IMR-90 (cell line): ENCODE results near the gene WNT7B. TPM values are rescaled to one million over a fixed set of nuclear protein-coding genes. Genes with fewer than 3 reads are reported as not detected.

Source experiments
- ATAC-seq: fragments of 200-7000 bp; cut with Tn5 transposase; 2 replicates; pipeline ENCODE4 v1.9.1; 2020; ENCODE audit warnings: low read depth, mild to moderate bottlenecking, moderate library complexity
- BruUV-seq: library from RNA; stranded (reverse); fragments of 400-500 nt; replicated peaks from 2 replicates; lab custom pipeline; 2021; lab: Mats Ljungman, UMichigan
- CTCF ChIA-PET: fragments of 300-600 bp; formaldehyde crosslinking; extraction: SDS; loops from one replicate; lab custom pipeline; 2021; ENCODE audit warnings: antibody characterized with exemption; lab: Yijun Ruan, JAX
- POLR2A ChIA-PET: fragments of 300-600 bp; sonication (Branson Sonifier 250); formaldehyde crosslinking; loops from one replicate; lab custom pipeline; 2022; ENCODE audit warnings: antibody characterized with exemption; ENCODE audit not compliant: unreplicated experiment; lab: Charles Lee
- DNase-seq: peaks from one replicate; pipeline ENCODE4 v3.0.0; 2013
- H2AFZ ChIP-seq: replicated peaks from 2 replicates; pipeline ENCODE3; 2013; ENCODE audit warnings: low read length, mild to moderate bottlenecking; ENCODE audit not compliant: poor library complexity
- H2AK5ac ChIP-seq: 2 replicates; pipeline ENCODE4 v1.6.1; 2013; ENCODE audit warnings: low read depth, low read length, inconsistent platforms
- H2AK9ac ChIP-seq: replicated peaks from 2 replicates; pipeline ENCODE3; 2013; ENCODE audit warnings: mild to moderate bottlenecking, low read depth, low read length, moderate library complexity; ENCODE audit not compliant: poor library complexity
- H2BK120ac ChIP-seq: 2 replicates; pipeline ENCODE4 v1.6.1; 2013; ENCODE audit warnings: low read depth, low read length, inconsistent platforms
- H2BK15ac ChIP-seq: 3 replicates; pipeline ENCODE4 v1.6.1; 2013; ENCODE audit warnings: low read depth, low read length, inconsistent platforms
- H2BK20ac ChIP-seq: 2 replicates; pipeline ENCODE4 v1.6.1; 2013; ENCODE audit warnings: low read depth, mild to moderate bottlenecking, inconsistent platforms, low read length, moderate library complexity
- H2BK5ac ChIP-seq: 2 replicates; pipeline ENCODE4 v1.6.1; 2013; ENCODE audit warnings: mild to moderate bottlenecking, low read depth, low read length, inconsistent platforms; ENCODE audit not compliant: poor library complexity, severe bottlenecking
- H3K14ac ChIP-seq: replicated peaks from 2 replicates; pipeline ENCODE4 v1.6.1; 2013; ENCODE audit warnings: low read depth, low read length, inconsistent platforms
- H3K18ac ChIP-seq: 2 replicates; pipeline ENCODE4 v1.6.1; 2013; ENCODE audit warnings: low read depth, low read length, control low read depth
- H3K23ac ChIP-seq: 2 replicates; pipeline ENCODE4 v1.6.1; 2013; ENCODE audit warnings: low read depth, low read length, inconsistent platforms
- H3K27ac ChIP-seq: 2 replicates; pipeline ENCODE4 v1.5.1; 2013; ENCODE audit warnings: mild to moderate bottlenecking, control low read depth, low read length; ENCODE audit not compliant: insufficient read depth
- H3K27me3 ChIP-seq: 2 replicates; pipeline ENCODE4 v1.6.1; 2013; ENCODE audit warnings: low read length; ENCODE audit not compliant: control insufficient read depth, insufficient read depth
- H3K36me3 ChIP-seq: 2 replicates; pipeline ENCODE4 v1.6.1; 2013; ENCODE audit warnings: low read length, mixed read lengths; ENCODE audit not compliant: control insufficient read depth, insufficient read depth
- H3K4ac ChIP-seq: 2 replicates; pipeline ENCODE4 v1.6.1; 2013; ENCODE audit warnings: low read depth, low read length, inconsistent platforms
- H3K4me1 ChIP-seq: 2 replicates; pipeline ENCODE4 v1.6.1; 2013; ENCODE audit warnings: low read length, mixed read lengths; ENCODE audit not compliant: control insufficient read depth, insufficient read depth
- H3K4me2 ChIP-seq: 2 replicates; pipeline ENCODE4 v1.6.1; 2013; ENCODE audit warnings: low read depth, mild to moderate bottlenecking, control low read depth, low read length, moderate library complexity
- H3K4me3 ChIP-seq: 2 replicates; pipeline ENCODE4 v1.5.1; 2013; ENCODE audit warnings: low read depth, mild to moderate bottlenecking, control low read depth, low read length, moderate library complexity; ENCODE audit not compliant: insufficient read depth
- H3K56ac ChIP-seq: 2 replicates; pipeline ENCODE4 v1.6.1; 2013; ENCODE audit warnings: low read length, inconsistent platforms; ENCODE audit not compliant: insufficient read depth; ENCODE audit errors: extremely low read depth
- H3K79me1 ChIP-seq, 2 experiments: 2 replicates each; pipeline ENCODE4 v1.6.1; 2013; ENCODE audit warnings: low read length in 2 of 2, inconsistent platforms in 1 of 2, low read depth in 1 of 2
- H3K9ac ChIP-seq: 2 replicates; pipeline ENCODE4 v1.6.1; 2013; ENCODE audit warnings: low read depth, low read length, control low read depth
- H3K9me1 ChIP-seq: 2 replicates; pipeline ENCODE4 v1.6.1; 2013; ENCODE audit warnings: low read length, inconsistent platforms; ENCODE audit not compliant: insufficient read depth
- H3K9me3 ChIP-seq: 2 replicates; pipeline ENCODE4 v1.6.1; 2013; ENCODE audit warnings: low read length; ENCODE audit not compliant: control insufficient read depth, insufficient read depth
- H4K20me1 ChIP-seq: 2 replicates; pipeline ENCODE4 v1.6.1; 2013; ENCODE audit warnings: low read length, inconsistent platforms; ENCODE audit not compliant: insufficient read depth
- H4K5ac ChIP-seq: 2 replicates; pipeline ENCODE4 v1.6.1; 2013; ENCODE audit warnings: mild to moderate bottlenecking, low read depth, low read length, control low read depth
- H4K8ac ChIP-seq, 2 experiments: 2 replicates each; pipeline ENCODE4 v1.6.1; 2013; ENCODE audit warnings: low read depth in 2 of 2, low read length in 2 of 2, control low read depth in 1 of 2, inconsistent platforms in 1 of 2
- H4K91ac ChIP-seq: 2 replicates; pipeline ENCODE4 v1.6.1; 2013; ENCODE audit warnings: low read depth, low read length, inconsistent platforms; ENCODE audit not compliant: insufficient read depth
- BHLHE40 ChIP-seq: fragments of 150-350 bp; IDR thresholded peaks from 2 replicates; pipeline ENCODE4 v1.6.1; 2016; ENCODE audit warnings: mild to moderate bottlenecking, low read depth, low read length
- CEBPB ChIP-seq: IDR thresholded peaks from 2 replicates; pipeline ENCODE4 v1.6.1; 2012; ENCODE audit warnings: low read depth, low read length, improper control_type of control experiment
- FOS ChIP-seq: fragments of 150-350 bp; IDR thresholded peaks from 2 replicates; pipeline ENCODE4 v1.6.1; 2016; ENCODE audit warnings: low read depth, low read length
- MAFK ChIP-seq: IDR thresholded peaks from 2 replicates; pipeline ENCODE4 v1.6.1; 2012; ENCODE audit warnings: low read depth, low read length, improper control_type of control experiment
- MXI1 ChIP-seq: IDR thresholded peaks from 2 replicates; pipeline ENCODE4 v1.6.1; 2012; ENCODE audit warnings: low read depth, mild to moderate bottlenecking, low read length, moderate library complexity, borderline replicate concordance
- NFE2L2 ChIP-seq: fragments of 150-350 bp; IDR thresholded peaks from 2 replicates; pipeline ENCODE4 v1.6.1; 2016; ENCODE audit warnings: low read depth, mild to moderate bottlenecking, low read length
- POLR2A ChIP-seq: IDR thresholded peaks from 2 replicates; pipeline ENCODE4 v1.6.1; 2012; ENCODE audit warnings: mild to moderate bottlenecking, low read depth, low read length
- RAD21 ChIP-seq: IDR thresholded peaks from 2 replicates; pipeline ENCODE4 v1.6.1; 2012; ENCODE audit warnings: low read length, improper control_type of control experiment
- RCOR1 ChIP-seq: IDR thresholded peaks from 2 replicates; pipeline ENCODE4 v1.6.1; 2012; ENCODE audit warnings: mild to moderate bottlenecking, low read length, improper control_type of control experiment; ENCODE audit not compliant: insufficient replicate concordance
- RFX5 ChIP-seq: IDR thresholded peaks from 2 replicates; pipeline ENCODE4 v1.8.0; 2012; ENCODE audit warnings: low read depth, mild to moderate bottlenecking, low read length, moderate library complexity
- SMC3 ChIP-seq: fragments of 150-350 bp; IDR thresholded peaks from 2 replicates; pipeline ENCODE4 v1.6.1; 2016; ENCODE audit warnings: low read depth, mild to moderate bottlenecking, antibody characterized with exemption, low read length, moderate library complexity
- WGBS, 2 experiments: methylation state at CpG; one replicate each; pipeline versions ENCODE4 v1.1.5 to v1.1.7; 2013; ENCODE audit warnings: missing lambda C conversion rate in 2 of 2; ENCODE audit not compliant: insufficient read length in 1 of 2; ENCODE audit errors: extremely low coverage in 2 of 2; 5-methylcytosine and 5-hydroxymethylcytosine counted together
- dilution Hi-C: fragments of 300-500 bp; cut with HindIII; formaldehyde crosslinking; loops from one replicate; pipeline ENCODE4 v1.14.3; 2018; ENCODE audit warnings: low sequenced_read_pairs; ENCODE audit not compliant: unreplicated experiment
- in situ Hi-C: fragments of 300-500 bp; cut with MboI; formaldehyde crosslinking; loops from 3 replicates; pipeline ENCODE4 v1.14.3; 2019; ENCODE audit warnings: low sequenced_read_pairs, inconsistent platforms, mixed read lengths
- intact Hi-C: fragments of 100-400 bp; cut with micrococcal nuclease; formaldehyde crosslinking; loops from 2 replicates; pipeline ENCODE4 v1.10.0; 2022
- polyA plus RNA-seq, 3 experiments: library from polyadenylated mRNA; depleted of rRNA; stranded (reverse); fragments of >200 nt; gene quantifications; 2 replicates each; pipeline ENCODE4 v1.2.3, GENCODE V29; 2012; ENCODE audit warnings: low replicate concordance in 1 of 3
- total RNA-seq: library from RNA; depleted of rRNA; stranded (reverse); fragments of >200 nt; gene quantifications from 2 replicates; pipeline ENCODE4 v1.2.3, GENCODE V29; 2012
- TF ChIP-seq, protein P1 (sequence below): fragments of 150-350 bp; IDR thresholded peaks from 2 replicates; pipeline ENCODE4 v1.6.1; 2017; ENCODE audit warnings: mild to moderate bottlenecking, antibody characterized with exemption, low read length, low read depth
- TF ChIP-seq, protein P2 (sequence below): conservative IDR thresholded peaks from 2 replicates; pipeline ENCODE4 v1.5.1; 2012; ENCODE audit warnings: mild to moderate bottlenecking, low read depth, low read length, improper control_type of control experiment

Gene WNT7B
- total and polyA plus RNA-seq, 2 of the 4 experiments (the other 2 are of a cell fraction): under 0.01 to 0.15 TPM

DNA sequence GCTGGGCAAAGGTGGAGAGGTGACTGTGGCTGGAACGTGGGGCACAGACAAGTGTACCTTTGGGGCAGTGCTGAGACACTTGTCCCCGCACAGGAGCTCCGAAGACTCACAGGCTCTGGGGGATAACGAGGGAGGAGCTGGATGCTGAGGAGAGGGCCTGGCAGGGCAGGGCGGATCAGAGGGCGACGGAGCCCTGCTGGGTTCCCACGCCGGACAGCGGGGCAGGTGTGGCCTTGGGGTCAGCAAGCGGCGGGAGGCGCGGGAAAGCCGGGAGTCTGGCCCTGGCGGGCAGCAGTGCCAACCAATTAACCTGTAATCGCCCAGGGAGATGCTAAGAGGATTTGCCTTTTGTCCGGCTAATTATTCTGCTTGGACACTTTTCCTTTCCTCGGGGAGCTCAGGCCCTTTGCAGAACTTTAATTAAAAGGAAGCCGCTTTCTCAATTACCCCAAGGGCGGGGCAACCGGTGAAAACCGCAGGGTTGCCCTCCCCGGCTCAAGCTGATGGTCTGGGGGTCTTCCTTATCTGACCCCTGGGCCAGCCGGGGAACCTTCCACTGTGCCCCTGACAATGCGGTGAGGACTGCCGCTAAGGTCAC, 71.5 kb downstream of the WNT7B start:
- no peak for ATAC-seq
- in situ Hi-C loops (no loop called here), intact Hi-C loops (no loop called here), dilution Hi-C loops (no loop called here)
- H3K9me3 ChIP-seq: no peaks in the 10 kb centered on the region
- no peak overlapping the region for H3K23ac ChIP-seq
- TF ChIP-seq MXI1 (no peak), SMC3 (no peak), RAD21 (no peak), BHLHE40 (no peak), RFX5 (no peak), FOS (no peak), MAFK (no peak), NFE2L2 (no peak), CEBPB (no peak), POLR2A (no peak), RCOR1 (no peak)
- TF ChIP-seq, protein P1, sequence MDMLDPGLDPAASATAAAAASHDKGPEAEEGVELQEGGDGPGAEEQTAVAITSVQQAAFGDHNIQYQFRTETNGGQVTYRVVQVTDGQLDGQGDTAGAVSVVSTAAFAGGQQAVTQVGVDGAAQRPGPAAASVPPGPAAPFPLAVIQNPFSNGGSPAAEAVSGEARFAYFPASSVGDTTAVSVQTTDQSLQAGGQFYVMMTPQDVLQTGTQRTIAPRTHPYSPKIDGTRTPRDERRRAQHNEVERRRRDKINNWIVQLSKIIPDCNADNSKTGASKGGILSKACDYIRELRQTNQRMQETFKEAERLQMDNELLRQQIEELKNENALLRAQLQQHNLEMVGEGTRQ: no peak
- TF ChIP-seq, protein P2, sequence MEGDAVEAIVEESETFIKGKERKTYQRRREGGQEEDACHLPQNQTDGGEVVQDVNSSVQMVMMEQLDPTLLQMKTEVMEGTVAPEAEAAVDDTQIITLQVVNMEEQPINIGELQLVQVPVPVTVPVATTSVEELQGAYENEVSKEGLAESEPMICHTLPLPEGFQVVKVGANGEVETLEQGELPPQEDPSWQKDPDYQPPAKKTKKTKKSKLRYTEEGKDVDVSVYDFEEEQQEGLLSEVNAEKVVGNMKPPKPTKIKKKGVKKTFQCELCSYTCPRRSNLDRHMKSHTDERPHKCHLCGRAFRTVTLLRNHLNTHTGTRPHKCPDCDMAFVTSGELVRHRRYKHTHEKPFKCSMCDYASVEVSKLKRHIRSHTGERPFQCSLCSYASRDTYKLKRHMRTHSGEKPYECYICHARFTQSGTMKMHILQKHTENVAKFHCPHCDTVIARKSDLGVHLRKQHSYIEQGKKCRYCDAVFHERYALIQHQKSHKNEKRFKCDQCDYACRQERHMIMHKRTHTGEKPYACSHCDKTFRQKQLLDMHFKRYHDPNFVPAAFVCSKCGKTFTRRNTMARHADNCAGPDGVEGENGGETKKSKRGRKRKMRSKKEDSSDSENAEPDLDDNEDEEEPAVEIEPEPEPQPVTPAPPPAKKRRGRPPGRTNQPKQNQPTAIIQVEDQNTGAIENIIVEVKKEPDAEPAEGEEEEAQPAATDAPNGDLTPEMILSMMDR: no peak
- H2AK9ac ChIP-seq: no peak overlapping the region
- H4K8ac ChIP-seq: no peak overlapping the region
- H2AFZ ChIP-seq: no peak overlapping the region
- ChIA-PET CTCF (no interaction called here), POLR2A (interaction anchor here (0.5 kb wide), 1 partner anchor 154 kb away, joined by 3 read pairs; no protein-coding TSS in a partner anchor)
- H3K4ac ChIP-seq: peak overlapping the region; percentile 57; the same call in 1 of the 2 replicates
- no peak overlapping the region for H3K56ac ChIP-seq
- H3K4me3 ChIP-seq: no peak overlapping the region
- no peak overlapping the region for H4K5ac ChIP-seq
- H3K14ac ChIP-seq: no peak overlapping the region
- H3K4me1 ChIP-seq: peaks cover 22% of the 10 kb centered on the region
- H2BK20ac ChIP-seq: 0 out of 2 replicates have a peak overlapping the region, but pooled peaks have one; percentile 22
- no peak overlapping the region for H2BK5ac ChIP-seq
- H2BK15ac ChIP-seq: peak overlapping the region; percentile 3; the same call in 1 of the 3 replicates
- H4K91ac ChIP-seq: no peak overlapping the region; the same call in 1 of the 2 replicates
- H3K27ac ChIP-seq: no peak overlapping the region
- no peak overlapping the region for H3K4me2 ChIP-seq
- H2AK5ac ChIP-seq: 0 out of 2 replicates have a peak overlapping the region, but pooled peaks have one; percentile 15
- peak overlapping the region; percentile 61 for H2BK120ac ChIP-seq
- peaks cover 13% of the 10 kb centered on the region; the same call in 1 of the 2 replicates for H3K27me3 ChIP-seq
- H3K36me3 ChIP-seq: no peaks in the 10 kb centered on the region
- H4K20me1 ChIP-seq: peaks cover 13% of the 10 kb centered on the region
- WGBS, 2 experiments: 93% methylated on average over 20 of the region's 27 CpGs; no CpG with 5 or more reads in 1 of the 2 experiments
- H3K9ac ChIP-seq: no peak overlapping the region
- no peaks in the 10 kb centered on the region for H3K79me1 ChIP-seq
- H3K18ac ChIP-seq: no peak overlapping the region
- H3K9me1 ChIP-seq: peaks cover 10% of the 10 kb centered on the region; the same call in 1 of the 2 replicates
- DNase-seq: no peak
- no TSS peak for BruUV-seq
